ENCODE data around the gene ADAMTSL2.

- TF ChIP-seq CHD2 (IDR thresholded peaks at IDR 0.05; ENCODE audit: low read length, partially characterized antibody) = no peak
- no peak for TF ChIP-seq USF2 (IDR thresholded peaks at IDR 0.05)
- TF ChIP-seq ESRRA (IDR thresholded peaks at IDR 0.05; ENCODE audit: borderline replicate concordance, low read length) = no peak
- TF ChIP-seq CTCF (IDR thresholded peaks at IDR 0.05) = no peak
- TF ChIP-seq ZSCAN20 (CRISPR knock-in tag; IDR thresholded peaks at IDR 0.05) = no peak
- TF ChIP-seq POLR2AphosphoS2 (conservative IDR thresholded peaks at IDR 0.05; ENCODE audit: low read length) = no peak
- TF ChIP-seq MAX (IDR thresholded peaks at IDR 0.05) = no peak
- TF ChIP-seq NFE2L2 (conservative IDR thresholded peaks at IDR 0.05; ENCODE audit: low read length) = no peak
Observed at GRCh38 chr9:133593587-133594253, 59.2 kb downstream of the ADAMTSL2 start.
